HG03108 (cell line): Measurements from ENCODE around the gene HGS.
"Not testable (repeated sequence)": the region's sequence is repeated elsewhere in the genome, so short reads cannot be mapped to it uniquely, and the experiment has no call there.

Experiments
- ATAC-seq: cut with Tn5 transposase; IDR thresholded peaks from one replicate; pipeline ENCODE4 v1.9.1; 2021; ENCODE audit warnings: moderate library complexity; ENCODE audit not compliant: unreplicated experiment

The HGS gene

DNA sequence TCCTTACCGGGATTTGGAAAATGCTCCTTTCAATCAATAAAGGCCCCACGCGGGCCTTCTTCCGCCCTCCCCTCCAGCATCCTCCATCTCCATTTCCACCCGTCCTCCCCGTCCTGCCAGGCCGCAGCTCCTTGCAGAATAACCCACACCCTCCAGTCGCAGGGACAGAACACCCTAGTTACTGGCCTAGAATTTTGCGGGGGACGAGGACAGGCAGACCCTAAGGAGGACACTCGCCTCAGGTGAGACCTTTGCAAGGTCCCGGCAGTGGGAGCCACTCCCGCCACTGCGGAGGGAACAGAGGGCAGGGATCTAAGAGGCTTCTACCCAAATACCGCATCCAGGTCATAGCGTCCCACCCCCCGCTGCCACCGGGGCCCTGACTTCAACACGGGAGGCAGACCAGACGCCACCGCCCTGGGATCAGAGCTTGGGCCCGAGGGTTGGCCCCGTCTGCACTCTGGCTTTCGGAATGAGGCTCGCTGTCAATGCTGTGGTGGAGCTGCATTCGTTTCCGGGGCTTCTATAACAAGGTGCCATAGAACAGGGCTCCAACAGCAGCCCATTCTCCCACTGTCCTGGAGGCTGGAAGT, 55.1 kb downstream of the HGS start:
- no peak for ATAC-seq

DNA sequence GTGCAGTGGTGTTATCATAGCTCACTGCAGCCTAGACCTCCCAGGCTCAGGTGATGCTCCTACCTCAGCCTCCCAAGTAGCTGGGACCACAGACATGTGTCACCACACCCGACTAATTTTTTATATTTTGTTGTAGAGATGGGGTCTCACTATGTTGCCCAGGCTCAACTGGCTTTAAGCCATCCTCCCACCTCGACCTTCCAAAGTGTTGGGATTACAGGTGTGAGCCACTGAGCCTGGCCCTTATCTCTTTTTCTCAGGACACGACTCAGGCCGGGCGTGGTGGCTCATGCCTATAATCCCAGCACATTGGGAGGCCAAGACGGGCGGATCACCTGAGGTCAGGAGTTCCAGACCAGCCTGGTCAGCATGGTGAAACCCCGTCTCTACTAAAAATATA, 55.8 kb downstream of the HGS start:
- ATAC-seq, result not testable (repeated sequence)

GRCh38 chr17:81740395-81740961, 56.7 kb downstream of the HGS start:
- ATAC-seq, result no peak

DNA sequence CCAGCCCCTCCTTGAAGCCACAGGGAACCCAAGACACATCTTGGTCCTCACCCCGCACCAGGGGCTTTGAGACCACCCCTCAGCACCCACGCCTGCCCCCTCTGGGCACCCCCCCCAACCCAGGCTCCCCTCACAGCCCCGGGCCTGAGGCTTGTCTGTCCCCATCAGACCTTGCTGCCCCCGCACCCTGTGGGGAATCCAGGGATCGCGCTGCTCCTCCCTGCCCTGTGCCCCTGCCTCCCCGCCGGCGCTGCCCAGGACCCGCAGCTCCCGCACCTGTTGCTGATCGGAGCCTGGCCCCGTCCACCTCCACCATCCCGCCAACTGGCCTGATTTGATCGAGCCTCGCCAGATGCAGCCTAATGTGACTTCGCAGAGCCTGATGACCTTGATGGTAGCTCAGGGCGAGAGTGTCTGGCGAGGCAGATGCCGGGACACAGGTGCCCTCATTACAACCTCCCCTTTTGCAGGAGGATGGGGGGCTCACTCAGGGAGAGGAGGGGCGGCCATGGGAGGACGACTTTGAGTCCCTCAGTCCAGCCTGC, 57.3 kb downstream of the HGS start:
- no peak for ATAC-seq

GRCh38 chr17:81741594-81742452, 58.0 kb downstream of the HGS start:
- ATAC-seq, result no peak
